Panc1 (cell line): ENCODE data around the gene PELI2.

ENCODE experiments used
- POLR2AphosphoS5 ChIP-seq: IDR thresholded peaks from 2 replicates; pipeline ENCODE4 v1.6.1; 2012; ENCODE audit warnings: mild to moderate bottlenecking, low read depth, low read length, moderate library complexity
- SIN3A ChIP-seq: IDR thresholded peaks from 2 replicates; pipeline ENCODE4 v1.6.1; 2012; ENCODE audit warnings: low read depth, mild to moderate bottlenecking, low read length, moderate library complexity, borderline replicate concordance; ENCODE audit not compliant: insufficient read depth
- TCF7L2 ChIP-seq: IDR thresholded peaks from 2 replicates; pipeline ENCODE4 v1.6.1; 2011; ENCODE audit warnings: mild to moderate bottlenecking, low read depth, low read length, inconsistent platforms
- TF ChIP-seq, protein P1 (sequence below): fragments of 450-650 bp; IDR thresholded peaks from 2 replicates; pipeline ENCODE4 v1.5.1; 2017; ENCODE audit warnings: mild to moderate bottlenecking
- TF ChIP-seq, protein P2 (sequence below), 2 experiments: IDR thresholded peaks; 2 replicates each; pipeline ENCODE4 v1.6.1; 2011 to 2012; ENCODE audit warnings: low read depth in 2 of 2, control low read depth in 1 of 2, low read length in 1 of 2, mild to moderate bottlenecking in 1 of 2, moderate library complexity in 1 of 2; ENCODE audit not compliant: insufficient read depth in 1 of 2

DNA sequence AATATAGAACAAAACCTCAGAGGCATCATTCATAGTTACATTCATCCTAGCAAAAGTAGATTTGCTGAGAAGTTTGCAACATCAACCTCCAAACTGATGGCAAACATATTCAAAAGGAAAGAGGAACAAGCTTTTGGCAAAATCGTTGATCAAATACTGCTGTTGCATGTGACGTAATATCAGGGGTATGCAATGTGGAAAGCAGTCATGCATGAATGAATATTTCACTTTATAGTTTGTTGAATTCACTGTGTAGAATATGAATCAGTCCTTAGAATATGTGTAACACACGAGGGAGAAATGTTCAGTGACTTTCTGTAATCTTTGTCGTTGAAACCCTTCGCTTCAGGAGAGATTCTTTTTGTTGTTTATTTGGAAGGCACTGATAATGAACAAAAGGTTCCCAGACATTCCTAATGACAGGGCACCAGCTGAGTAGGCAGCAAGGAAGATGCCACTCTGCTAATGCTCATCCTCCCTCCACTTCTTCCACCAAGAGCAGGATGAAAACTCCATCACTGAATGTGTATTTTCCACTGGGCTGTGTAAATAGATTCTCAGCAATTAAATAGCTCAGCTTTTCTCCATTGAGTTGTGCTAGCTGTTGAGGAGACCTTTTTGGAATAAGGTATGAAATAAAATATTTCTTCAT, 126.1 kb downstream of the PELI2 start:
- TF ChIP-seq, protein P1, sequence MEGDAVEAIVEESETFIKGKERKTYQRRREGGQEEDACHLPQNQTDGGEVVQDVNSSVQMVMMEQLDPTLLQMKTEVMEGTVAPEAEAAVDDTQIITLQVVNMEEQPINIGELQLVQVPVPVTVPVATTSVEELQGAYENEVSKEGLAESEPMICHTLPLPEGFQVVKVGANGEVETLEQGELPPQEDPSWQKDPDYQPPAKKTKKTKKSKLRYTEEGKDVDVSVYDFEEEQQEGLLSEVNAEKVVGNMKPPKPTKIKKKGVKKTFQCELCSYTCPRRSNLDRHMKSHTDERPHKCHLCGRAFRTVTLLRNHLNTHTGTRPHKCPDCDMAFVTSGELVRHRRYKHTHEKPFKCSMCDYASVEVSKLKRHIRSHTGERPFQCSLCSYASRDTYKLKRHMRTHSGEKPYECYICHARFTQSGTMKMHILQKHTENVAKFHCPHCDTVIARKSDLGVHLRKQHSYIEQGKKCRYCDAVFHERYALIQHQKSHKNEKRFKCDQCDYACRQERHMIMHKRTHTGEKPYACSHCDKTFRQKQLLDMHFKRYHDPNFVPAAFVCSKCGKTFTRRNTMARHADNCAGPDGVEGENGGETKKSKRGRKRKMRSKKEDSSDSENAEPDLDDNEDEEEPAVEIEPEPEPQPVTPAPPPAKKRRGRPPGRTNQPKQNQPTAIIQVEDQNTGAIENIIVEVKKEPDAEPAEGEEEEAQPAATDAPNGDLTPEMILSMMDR: no peak
- TF ChIP-seq SIN3A (no peak), TCF7L2 (no peak), POLR2AphosphoS5 (no peak)
- TF ChIP-seq, protein P2, sequence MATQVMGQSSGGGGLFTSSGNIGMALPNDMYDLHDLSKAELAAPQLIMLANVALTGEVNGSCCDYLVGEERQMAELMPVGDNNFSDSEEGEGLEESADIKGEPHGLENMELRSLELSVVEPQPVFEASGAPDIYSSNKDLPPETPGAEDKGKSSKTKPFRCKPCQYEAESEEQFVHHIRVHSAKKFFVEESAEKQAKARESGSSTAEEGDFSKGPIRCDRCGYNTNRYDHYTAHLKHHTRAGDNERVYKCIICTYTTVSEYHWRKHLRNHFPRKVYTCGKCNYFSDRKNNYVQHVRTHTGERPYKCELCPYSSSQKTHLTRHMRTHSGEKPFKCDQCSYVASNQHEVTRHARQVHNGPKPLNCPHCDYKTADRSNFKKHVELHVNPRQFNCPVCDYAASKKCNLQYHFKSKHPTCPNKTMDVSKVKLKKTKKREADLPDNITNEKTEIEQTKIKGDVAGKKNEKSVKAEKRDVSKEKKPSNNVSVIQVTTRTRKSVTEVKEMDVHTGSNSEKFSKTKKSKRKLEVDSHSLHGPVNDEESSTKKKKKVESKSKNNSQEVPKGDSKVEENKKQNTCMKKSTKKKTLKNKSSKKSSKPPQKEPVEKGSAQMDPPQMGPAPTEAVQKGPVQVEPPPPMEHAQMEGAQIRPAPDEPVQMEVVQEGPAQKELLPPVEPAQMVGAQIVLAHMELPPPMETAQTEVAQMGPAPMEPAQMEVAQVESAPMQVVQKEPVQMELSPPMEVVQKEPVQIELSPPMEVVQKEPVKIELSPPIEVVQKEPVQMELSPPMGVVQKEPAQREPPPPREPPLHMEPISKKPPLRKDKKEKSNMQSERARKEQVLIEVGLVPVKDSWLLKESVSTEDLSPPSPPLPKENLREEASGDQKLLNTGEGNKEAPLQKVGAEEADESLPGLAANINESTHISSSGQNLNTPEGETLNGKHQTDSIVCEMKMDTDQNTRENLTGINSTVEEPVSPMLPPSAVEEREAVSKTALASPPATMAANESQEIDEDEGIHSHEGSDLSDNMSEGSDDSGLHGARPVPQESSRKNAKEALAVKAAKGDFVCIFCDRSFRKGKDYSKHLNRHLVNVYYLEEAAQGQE (IDR thresholded peaks at IDR 0.05; ENCODE audit: insufficient read depth in 1 of 2, low read depth in 2 of 2, low read length in 1 of 2): no peak
